ENCODE measurements around the gene PRH1. TPM values are rescaled to one million over a fixed set of nuclear protein-coding genes. Genes with fewer than 3 reads are reported as not detected.

Gene PRH1
- total RNA-seq, 3 donors from 2014 or later (not counting 1 experiment from before 2014, with no cell fraction given) = 35.1 to 46.1 (median 40.6) TPM

DNA sequence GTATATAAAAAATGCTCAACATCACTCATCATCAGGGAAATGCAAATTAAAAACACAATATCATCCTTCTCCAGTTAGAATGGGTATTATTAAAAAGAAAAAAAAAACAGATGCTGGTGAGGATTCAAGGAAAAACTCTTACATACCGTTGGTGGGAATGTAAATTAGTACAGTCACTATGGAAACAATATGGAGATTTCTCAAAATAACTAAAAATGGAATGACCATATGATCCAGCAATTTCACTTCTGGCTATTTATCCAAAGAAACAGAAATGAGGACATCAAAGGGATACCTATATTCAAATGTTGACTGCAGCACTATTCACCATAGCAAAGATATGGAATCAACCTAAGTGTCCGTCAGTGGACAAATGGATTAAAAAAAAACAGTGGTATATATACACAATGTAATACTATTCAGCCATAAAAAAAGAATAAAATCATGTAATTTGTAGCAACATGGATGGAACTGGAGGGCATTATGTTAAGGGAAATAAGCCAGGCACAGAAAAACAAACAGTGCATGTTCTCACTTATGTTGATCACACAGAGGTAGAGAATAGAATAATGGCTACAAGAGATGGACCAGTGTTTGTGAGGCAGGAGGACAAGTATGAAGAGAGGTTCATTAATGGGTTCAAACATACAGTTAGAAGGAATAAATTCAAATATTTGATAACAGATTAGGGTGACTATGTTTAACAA lies 20.4 kb downstream of the PRH1 start:
- Mint-ChIP-seq H3K4me3 (no peak overlapping the region), H3K4me1 (peaks cover 0 to 2% of the 10 kb centered on the region in 2 donors), H3K27me3 (ENCODE audit: low read depth in 2 of 2) (no peaks in the 10 kb centered on the region), H3K36me3 (peaks cover 38% of the 10 kb centered on the region), H3K27ac (no peak overlapping the region), H3K9me3 (peaks cover 4 to 5% of the 10 kb centered on the region in 2 donors)
- 100% methylated on average over 1 of the region's 2 CpGs for WGBS (ENCODE audit: insufficient coverage)
- H3K9me3 ChIP-seq (ENCODE audit: control insufficient read depth, insufficient read depth, low read length) = peaks cover 10% of the 10 kb centered on the region
- no peak overlapping the region for H3K27ac ChIP-seq (ENCODE audit: low read length)
- H3K4me1 ChIP-seq (ENCODE audit: control insufficient read depth, insufficient read depth, low read length) = no peaks in the 10 kb centered on the region
- DNase-seq (no peak), ATAC-seq (no peak)
- H3K4me3 ChIP-seq (ENCODE audit: low read length) = no peak overlapping the region
- no peaks in the 10 kb centered on the region for H3K27me3 ChIP-seq (ENCODE audit: control insufficient read depth, insufficient read depth, low read length)
- TF ChIP-seq, protein P1, sequence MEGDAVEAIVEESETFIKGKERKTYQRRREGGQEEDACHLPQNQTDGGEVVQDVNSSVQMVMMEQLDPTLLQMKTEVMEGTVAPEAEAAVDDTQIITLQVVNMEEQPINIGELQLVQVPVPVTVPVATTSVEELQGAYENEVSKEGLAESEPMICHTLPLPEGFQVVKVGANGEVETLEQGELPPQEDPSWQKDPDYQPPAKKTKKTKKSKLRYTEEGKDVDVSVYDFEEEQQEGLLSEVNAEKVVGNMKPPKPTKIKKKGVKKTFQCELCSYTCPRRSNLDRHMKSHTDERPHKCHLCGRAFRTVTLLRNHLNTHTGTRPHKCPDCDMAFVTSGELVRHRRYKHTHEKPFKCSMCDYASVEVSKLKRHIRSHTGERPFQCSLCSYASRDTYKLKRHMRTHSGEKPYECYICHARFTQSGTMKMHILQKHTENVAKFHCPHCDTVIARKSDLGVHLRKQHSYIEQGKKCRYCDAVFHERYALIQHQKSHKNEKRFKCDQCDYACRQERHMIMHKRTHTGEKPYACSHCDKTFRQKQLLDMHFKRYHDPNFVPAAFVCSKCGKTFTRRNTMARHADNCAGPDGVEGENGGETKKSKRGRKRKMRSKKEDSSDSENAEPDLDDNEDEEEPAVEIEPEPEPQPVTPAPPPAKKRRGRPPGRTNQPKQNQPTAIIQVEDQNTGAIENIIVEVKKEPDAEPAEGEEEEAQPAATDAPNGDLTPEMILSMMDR (IDR thresholded peaks at IDR 0.05) = no peak
- intact Hi-C loops (cut with micrococcal nuclease) = no loop called here
- H3K36me3 ChIP-seq (ENCODE audit: control insufficient read depth, insufficient read depth, low read length) = peaks cover 2% of the 10 kb centered on the region

DNA sequence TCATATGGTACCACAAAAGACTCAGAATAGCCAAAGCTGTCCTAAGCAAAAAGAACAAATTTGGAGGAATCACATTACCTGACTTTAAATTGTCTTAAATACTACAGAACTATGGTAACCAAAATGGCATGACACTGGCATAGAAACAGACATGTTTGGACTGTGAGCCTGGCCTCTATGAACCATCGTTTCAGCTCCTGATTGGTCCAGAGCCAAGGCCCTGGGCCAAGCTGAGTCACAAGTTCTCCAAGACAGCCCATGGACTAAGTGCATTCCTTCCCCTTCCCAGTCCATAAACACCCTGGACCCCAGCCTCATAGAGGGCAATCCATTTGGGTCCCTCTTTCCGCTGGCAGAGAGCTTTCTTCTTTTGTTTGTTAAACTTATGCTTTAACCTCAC lies 22.7 kb downstream of the PRH1 start:
- H3K4me3 ChIP-seq (ENCODE audit: low read length) = no peak overlapping the region
- no peak overlapping the region for H3K4me3 Mint-ChIP-seq
- ATAC-seq (no peak), DNase-seq (no peak)
- H3K4me1 Mint-ChIP-seq = no peaks in the 10 kb centered on the region
- intact Hi-C loops (cut with micrococcal nuclease) = no loop called here
- peaks cover 56% of the 10 kb centered on the region for H3K36me3 Mint-ChIP-seq
- no peaks in the 10 kb centered on the region for H3K4me1 ChIP-seq (ENCODE audit: control insufficient read depth, insufficient read depth, low read length)
- H3K27me3 ChIP-seq (ENCODE audit: control insufficient read depth, insufficient read depth, low read length) = no peaks in the 10 kb centered on the region
- 96% methylated on average over 2 of the region's 2 CpGs for WGBS (ENCODE audit: insufficient coverage)
- H3K27me3 Mint-ChIP-seq (ENCODE audit: low read depth in 2 of 2) = no peaks in the 10 kb centered on the region
- H3K27ac Mint-ChIP-seq = no peak overlapping the region
- peaks cover 24% of the 10 kb centered on the region for H3K9me3 ChIP-seq (ENCODE audit: control insufficient read depth, insufficient read depth, low read length)
- peaks cover 6% of the 10 kb centered on the region for H3K36me3 ChIP-seq (ENCODE audit: control insufficient read depth, insufficient read depth, low read length)
- peaks cover 4 to 15% of the 10 kb centered on the region in 2 donors for H3K9me3 Mint-ChIP-seq
- TF ChIP-seq, protein P1 (IDR thresholded peaks at IDR 0.05) = no peak
- H3K27ac ChIP-seq (ENCODE audit: low read length) = no peak overlapping the region

DNA sequence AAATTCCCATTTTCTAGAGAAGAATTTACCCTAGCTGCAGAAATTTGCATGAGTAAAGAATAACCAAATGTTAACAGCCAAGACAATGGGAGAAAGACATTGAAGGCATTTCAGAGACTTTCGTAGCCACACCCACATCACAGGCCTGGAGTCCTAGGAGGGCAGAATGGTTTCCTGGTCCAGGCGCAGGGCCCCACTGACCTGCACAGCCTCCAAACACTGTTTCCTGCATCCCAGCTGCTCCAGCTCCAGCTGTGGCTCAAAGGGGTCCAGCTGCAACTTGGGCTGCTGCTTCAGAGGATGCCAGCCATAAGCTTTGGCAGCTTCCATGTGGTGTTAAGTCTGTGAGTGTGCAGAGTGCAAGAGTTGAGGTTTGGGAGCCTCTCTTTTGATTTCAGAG lies 28.2 kb downstream of the PRH1 start:
- TF ChIP-seq, protein P1 (IDR thresholded peaks at IDR 0.05) = no peak
- H3K27ac Mint-ChIP-seq = no peak overlapping the region
- ATAC-seq (no peak), DNase-seq (no peak)
- 94% methylated on average over 2 of the region's 2 CpGs for WGBS (ENCODE audit: insufficient coverage)
- intact Hi-C loops (cut with micrococcal nuclease) = no loop called here
- H3K4me1 Mint-ChIP-seq = peaks cover 26 to 37% of the 10 kb centered on the region in 2 donors
- peaks cover 6% of the 10 kb centered on the region for H3K4me1 ChIP-seq (ENCODE audit: control insufficient read depth, insufficient read depth, low read length)
- no peak overlapping the region for H3K4me3 ChIP-seq (ENCODE audit: low read length)
- H3K36me3 ChIP-seq (ENCODE audit: control insufficient read depth, insufficient read depth, low read length) = peaks cover 6% of the 10 kb centered on the region
- H3K4me3 Mint-ChIP-seq = no peak overlapping the region
- H3K27me3 Mint-ChIP-seq (ENCODE audit: low read depth in 2 of 2) = no peaks in the 10 kb centered on the region
- H3K9me3 Mint-ChIP-seq = peaks cover 2 to 11% of the 10 kb centered on the region in 2 donors
- peaks cover 29% of the 10 kb centered on the region for H3K9me3 ChIP-seq (ENCODE audit: control insufficient read depth, insufficient read depth, low read length)
- H3K36me3 Mint-ChIP-seq = peaks cover 40% of the 10 kb centered on the region
- H3K27me3 ChIP-seq (ENCODE audit: control insufficient read depth, insufficient read depth, low read length) = no peaks in the 10 kb centered on the region
- H3K27ac ChIP-seq (ENCODE audit: low read length) = no peak overlapping the region

DNA sequence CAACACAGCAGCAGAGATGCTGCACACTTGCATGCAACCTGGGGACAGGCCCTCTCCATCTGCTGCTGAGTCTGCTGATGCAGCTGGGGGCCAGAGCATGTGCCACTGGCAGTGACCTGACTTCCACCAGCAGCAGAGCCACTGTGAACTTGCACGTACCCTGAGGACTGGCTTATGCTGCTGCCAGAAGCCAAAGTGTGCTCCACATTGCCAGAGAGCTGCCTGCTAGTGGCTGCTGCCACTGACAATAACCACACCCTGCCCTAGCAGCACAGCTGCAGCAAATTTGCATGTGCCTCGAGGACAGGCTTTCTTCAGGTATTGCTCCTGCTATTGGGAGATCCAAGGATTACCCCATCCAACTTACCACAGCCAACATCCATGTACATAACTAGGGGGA lies 30.3 kb downstream of the PRH1 start:
- Histone ChIP-seq H3K27ac (ENCODE audit: low read length) (no peak overlapping the region), H3K4me1 (ENCODE audit: control insufficient read depth, insufficient read depth, low read length) (peaks cover 11% of the 10 kb centered on the region), H3K4me3 (ENCODE audit: low read length) (no peak overlapping the region), H3K36me3 (ENCODE audit: control insufficient read depth, insufficient read depth, low read length) (peaks cover 5% of the 10 kb centered on the region), H3K9me3 (ENCODE audit: control insufficient read depth, insufficient read depth, low read length) (peaks cover 24% of the 10 kb centered on the region), H3K27me3 (ENCODE audit: control insufficient read depth, insufficient read depth, low read length) (no peaks in the 10 kb centered on the region)
- Mint-ChIP-seq H3K4me3 (no peak overlapping the region), H3K9me3 (peaks cover 0 to 11% of the 10 kb centered on the region in 2 donors), H3K27me3 (ENCODE audit: low read depth in 2 of 2) (no peaks in the 10 kb centered on the region), H3K4me1 (peaks cover 44 to 54% of the 10 kb centered on the region in 2 donors), H3K27ac (no peak overlapping the region), H3K36me3 (peaks cover 26% of the 10 kb centered on the region)
- ATAC-seq = no peak
- intact Hi-C loops (cut with micrococcal nuclease) = no loop called here
- no peak for DNase-seq
- TF ChIP-seq, protein P1 (IDR thresholded peaks at IDR 0.05) = no peak
- WGBS (ENCODE audit: insufficient coverage) = 87% methylated on average over 2 of the region's 2 CpGs

All from natural killer cell (primary cell).